NCI-H1417 treated with DMSO at 0.1 percent for 48 hours (cell line): ENCODE measurements around the gene FIBCD1.

ENCODE experiments used
- DNase-seq: peaks from one replicate; lab custom pipeline; 2025; lab: John Stamatoyannopoulos, UW

Gene FIBCD1

DNA sequence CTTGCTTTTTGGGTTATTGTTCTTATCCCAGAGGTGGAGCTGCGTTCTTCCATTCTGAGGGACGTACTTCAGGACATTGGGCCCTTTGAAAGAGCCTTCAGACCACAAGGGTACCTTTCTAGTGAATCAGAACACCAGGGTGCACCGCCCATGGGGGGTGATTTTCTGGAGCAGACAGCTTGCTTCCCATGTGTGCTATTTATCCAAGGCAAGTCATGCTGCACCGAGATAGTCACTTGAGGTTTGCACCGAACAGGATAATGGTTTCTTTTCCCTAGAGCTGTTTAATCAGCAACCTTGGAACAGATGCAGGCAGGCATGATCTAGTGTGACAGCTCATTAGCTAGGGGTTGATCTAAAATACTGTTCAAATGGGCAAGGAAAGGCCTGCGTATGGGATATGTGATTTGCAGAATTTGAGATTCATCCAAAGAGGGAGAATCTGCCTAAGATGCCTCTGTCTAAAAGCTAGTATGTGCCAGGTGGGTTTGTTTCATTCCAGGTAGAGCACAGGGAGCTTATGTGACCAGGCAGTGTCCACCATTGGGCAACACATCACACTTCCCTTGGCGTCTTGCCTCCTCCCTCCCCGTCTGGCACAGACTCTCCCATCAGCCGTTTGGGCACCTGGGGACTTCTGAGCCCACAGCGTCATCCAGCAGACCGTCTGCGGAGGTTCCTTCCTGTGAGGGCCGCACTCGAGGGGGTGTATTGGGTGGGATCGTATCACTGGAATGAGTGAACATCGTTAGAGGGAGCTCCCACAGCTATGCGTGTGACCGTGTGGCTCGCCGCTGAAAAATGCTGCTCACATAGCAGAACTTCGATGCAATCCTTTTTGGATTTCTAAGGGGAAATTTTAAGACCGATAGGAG lies 80.9 kb downstream of the FIBCD1 start:
- DNase-seq = no peak

DNA sequence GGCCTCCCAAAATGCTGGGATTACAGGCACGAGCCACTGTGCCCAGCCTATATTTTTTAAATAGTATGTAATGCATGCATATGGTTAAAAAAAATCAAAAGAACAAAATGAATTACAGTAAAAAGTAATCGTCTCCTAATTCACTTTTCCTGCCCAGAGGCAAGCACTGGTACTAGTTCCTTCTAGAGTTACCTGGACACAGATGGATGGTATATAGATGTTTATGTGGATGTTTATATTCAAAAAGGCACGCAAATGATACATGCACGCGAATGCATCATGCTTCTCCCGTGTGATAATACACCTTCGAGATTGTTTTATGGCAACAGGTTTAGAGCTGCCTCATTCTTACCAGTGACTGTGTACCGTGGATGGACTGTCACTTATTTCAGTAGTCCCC lies 82.6 kb downstream of the FIBCD1 start:
- no peak for DNase-seq

DNA sequence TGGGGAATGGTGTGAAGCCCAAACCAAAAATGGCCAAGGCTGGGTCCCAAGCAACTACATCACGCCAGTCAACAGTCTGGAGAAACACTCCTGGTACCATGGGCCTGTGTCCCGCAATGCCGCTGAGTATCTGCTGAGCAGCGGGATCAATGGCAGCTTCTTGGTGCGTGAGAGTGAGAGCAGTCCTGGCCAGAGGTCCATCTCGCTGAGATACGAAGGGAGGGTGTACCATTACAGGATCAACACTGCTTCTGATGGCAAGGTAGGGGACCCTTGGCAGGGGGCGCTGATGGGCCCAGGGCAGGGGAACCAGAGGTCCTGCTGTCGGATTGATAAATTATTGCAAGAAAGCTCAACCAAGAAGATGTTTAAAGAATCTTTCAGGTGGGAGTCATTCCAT lies 84.2 kb downstream of the FIBCD1 start:
- no peak for DNase-seq

DNA sequence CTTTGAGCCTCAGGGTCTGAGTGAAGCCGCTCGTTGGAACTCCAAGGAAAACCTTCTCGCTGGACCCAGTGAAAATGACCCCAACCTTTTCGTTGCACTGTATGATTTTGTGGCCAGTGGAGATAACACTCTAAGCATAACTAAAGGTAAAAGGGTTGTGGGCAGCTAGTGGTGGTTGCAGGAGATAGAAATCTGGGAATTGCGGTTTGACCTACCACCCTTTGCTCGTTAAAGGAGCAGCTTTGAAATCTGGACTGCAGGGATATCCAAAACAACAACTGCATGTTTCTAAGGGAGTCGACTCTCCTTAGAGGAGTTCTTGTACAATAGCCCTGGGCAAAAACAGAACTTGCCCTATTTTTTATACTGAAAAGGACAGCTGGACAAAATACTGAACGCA lies 85.0 kb downstream of the FIBCD1 start:
- DNase-seq = no peak

DNA sequence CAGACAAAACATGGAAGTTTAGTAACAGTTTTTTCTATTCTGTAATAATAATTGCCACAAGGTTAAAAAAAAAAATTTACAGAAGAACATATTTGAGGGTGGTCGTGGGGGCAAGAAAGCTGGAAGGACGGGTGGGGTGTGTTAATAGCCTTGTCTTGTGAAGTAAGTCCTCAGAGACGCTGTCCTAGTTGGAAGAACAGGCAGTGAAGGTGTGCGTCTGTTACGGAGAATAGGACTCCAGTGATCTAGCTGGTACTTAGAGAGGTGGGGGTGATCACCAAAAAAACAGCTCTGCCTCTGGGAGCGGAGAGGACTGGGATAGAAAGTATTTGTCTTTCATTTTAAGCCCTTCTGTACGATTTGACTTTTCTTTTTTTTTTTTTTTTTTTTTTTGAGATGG lies 86.2 kb downstream of the FIBCD1 start:
- DNase-seq = no peak
